Keratinocyte (primary cell): ENCODE measurements around the gene EXOC3L1.

Experiments
- CTCF ChIP-seq, 3 experiments: IDR thresholded peaks in 1 of 3; conservative IDR thresholded peaks in 1 of 3; optimal IDR thresholded peaks in 1 of 3; 2 replicates in 2 of 3; 3 replicates in 1 of 3; pipeline versions ENCODE3 to v1.5.1; 2011; ENCODE audit warnings: low read length in 3 of 3, mild to moderate bottlenecking in 3 of 3, moderate library complexity in 2 of 3, control low read depth in 1 of 3, inconsistent platforms in 1 of 3; ENCODE audit not compliant: insufficient read depth in 2 of 3; ENCODE audit errors: extremely low read depth in 1 of 3
- EZH2 ChIP-seq: IDR thresholded peaks from one replicate; pipeline ENCODE4 v1.6.1; 2012; ENCODE audit warnings: inconsistent platforms, mild to moderate bottlenecking, low read length, moderate library complexity

- TF ChIP-seq CTCF (optimal IDR thresholded peaks at IDR 0.05 in 1 of 3, IDR thresholded peaks at IDR 0.05 in 1 of 3, conservative IDR thresholded peaks at IDR 0.05 in 1 of 3; ENCODE audit: extremely low read depth in 1 of 3, insufficient read depth in 2 of 3, low read length in 3 of 3) (no peak), EZH2 (no peak)
Measured at GRCh38 chr16:67148221-67148620, 41.7 kb downstream of the EXOC3L1 start.
